GM12891 (cell line): Measurements from ENCODE around the gene ETV6.

Experiments
- PAX5 ChIP-seq: IDR thresholded peaks from 2 replicates; pipeline ENCODE4 v1.6.1; 2011; ENCODE audit warnings: low read length, moderate library complexity, mild to moderate bottlenecking; ENCODE audit not compliant: insufficient read depth, severe bottlenecking
- POLR2A ChIP-seq: IDR thresholded peaks from 2 replicates; pipeline ENCODE4 v1.6.1; 2011; ENCODE audit warnings: low read depth, low read length, control low read depth
- POLR2AphosphoS5 ChIP-seq: IDR thresholded peaks from 2 replicates; pipeline ENCODE4 v1.6.1; 2011; ENCODE audit warnings: low read depth, low read length, control low read depth
- POU2F2 ChIP-seq: IDR thresholded peaks from 2 replicates; pipeline ENCODE4 v1.6.1; 2011; ENCODE audit warnings: low read depth, mild to moderate bottlenecking, control low read depth, low read length, moderate library complexity

DNA sequence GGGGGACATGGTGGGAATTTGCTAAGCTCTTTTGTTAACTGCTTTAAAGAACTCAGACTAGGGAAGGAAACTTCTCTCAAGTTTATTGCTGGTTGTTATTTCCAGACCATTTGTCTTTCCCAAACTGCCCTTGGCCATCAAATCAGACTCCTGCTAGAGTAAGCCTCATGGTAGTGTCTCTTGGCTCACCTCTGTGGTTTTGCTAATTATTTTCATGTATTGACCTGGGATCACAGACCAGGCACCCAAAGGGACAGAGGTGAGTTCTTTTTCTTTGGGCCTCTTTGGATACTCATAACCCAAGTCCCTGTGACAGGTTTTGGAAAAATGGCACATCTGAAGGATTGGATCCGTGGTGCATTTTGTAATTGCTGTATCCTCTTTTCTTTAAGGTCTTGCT lies 11.2 kb downstream of the ETV6 start:
- TF ChIP-seq POLR2AphosphoS5 (no peak), POLR2A (no peak), POU2F2 (no peak), PAX5 (no peak)
